ENCODE data around the gene ZNF436. TPM values are rescaled to one million over a fixed set of nuclear protein-coding genes. Genes with fewer than 3 reads are reported as not detected.

ZNF436 gene
- total RNA-seq, 1 donor from 2014 or later = 5.6 TPM

Other genes starting within 250 kb of the ZNF436 start
- gene LUZP1, start 201.0 kb downstream of the ZNF436 start, total RNA-seq = 10.8 and 13.0 TPM in 2 replicates
- not detected in 2 replicates for gene HTR1D, start 152.3 kb downstream of the ZNF436 start, total RNA-seq
- 171 and 172 TPM in 2 replicates for gene HNRNPR, start 25.6 kb downstream of the ZNF436 start, total RNA-seq
- not detected in 2 replicates for gene TCEA3, start 54.9 kb upstream of the ZNF436 start, total RNA-seq
- gene ASAP3, start 114.3 kb upstream of the ZNF436 start, total RNA-seq = 1.9 and 3.1 TPM in 2 replicates
- gene E2F2, start 161.4 kb upstream of the ZNF436 start, total RNA-seq = 2.4 and 3.4 TPM in 2 replicates
- 195 and 205 TPM in 2 replicates for gene ID3, start 189.7 kb upstream of the ZNF436 start, total RNA-seq